ENCODE measurements around the gene ZDHHC12.
A peak's percentile ranks its signal among the peaks of the same experiment; 100 is the strongest.
"Not testable (repeated sequence)": the region's sequence is repeated elsewhere in the genome, so short reads cannot be mapped to it uniquely, and the experiment has no call there.

ZDHHC12 gene

GRCh38 chr9:128707446-128707845, 16.5 kb downstream of the ZDHHC12 start:
- DNase-seq (ENCODE audit: low read depth), result no peak

GRCh38 chr9:128706671-128707381, 17.1 kb downstream of the ZDHHC12 start:
- DNase-seq (ENCODE audit: low read depth), result no peak

GRCh38 chr9:128706045-128706444, 17.9 kb downstream of the ZDHHC12 start:
- no peak for DNase-seq (ENCODE audit: low read depth)

- no peak for DNase-seq (ENCODE audit: low read depth)
These were observed 18.6 kb downstream of the ZDHHC12 start for GRCh38 chr9:128705051-128705965.

GRCh38 chr9:128704356-128704670, 19.6 kb downstream of the ZDHHC12 start:
- no peak for DNase-seq (ENCODE audit: low read depth)

- DNase-seq (ENCODE audit: low read depth), result no peak
These were observed 20.1 kb downstream of the ZDHHC12 start for GRCh38 chr9:128703616-128704355.

- DNase-seq (ENCODE audit: low read depth), result no peak
These were observed 20.8 kb downstream of the ZDHHC12 start for GRCh38 chr9:128702949-128703615.

GRCh38 chr9:128702445-128702948, 21.4 kb downstream of the ZDHHC12 start, which contains the start of gene PKN3:
Gene PKN3 (plus strand): TSS chr9:128702503. CDS start chr9:128702916, 413 bp downstream.
- DNase-seq (ENCODE audit: low read depth), result peak; percentile 59

- no peak for DNase-seq (ENCODE audit: low read depth)
These were observed 22.6 kb downstream of the ZDHHC12 start for GRCh38 chr9:128701227-128701854.

- DNase-seq (ENCODE audit: low read depth), result not testable (repeated sequence)
These were observed 24.7 kb downstream of the ZDHHC12 start for GRCh38 chr9:128699096-128699795.

- no peak for DNase-seq (ENCODE audit: low read depth)
These were observed 26.8 kb downstream of the ZDHHC12 start for GRCh38 chr9:128696923-128697707.

GRCh38 chr9:128694344-128694743, 29.6 kb downstream of the ZDHHC12 start:
- no peak for DNase-seq (ENCODE audit: low read depth)

GRCh38 chr9:128693738-128694137, 30.2 kb downstream of the ZDHHC12 start:
- DNase-seq (ENCODE audit: low read depth), result not testable (repeated sequence)

GRCh38 chr9:128690684-128691034, 33.3 kb downstream of the ZDHHC12 start:
- DNase-seq (ENCODE audit: low read depth), result no peak

- peak; percentile 36 for DNase-seq (ENCODE audit: low read depth)
These were observed 33.9 kb downstream of the ZDHHC12 start for GRCh38 chr9:128689820-128690683.

GRCh38 chr9:128689293-128689774, 34.6 kb downstream of the ZDHHC12 start:
- no peak for DNase-seq (ENCODE audit: low read depth)

GRCh38 chr9:128688501-128689292, 35.2 kb downstream of the ZDHHC12 start, which contains the start of gene SET:
Gene SET (plus strand): TSS chr9:128689222. CDS start chr9:128689583, 361 bp downstream.
- DNase-seq (ENCODE audit: low read depth), result peak; percentile 85

GRCh38 chr9:128687453-128687852, 36.5 kb downstream of the ZDHHC12 start:
- DNase-seq (ENCODE audit: low read depth), result no peak
